NCI-H1092 treated with DMSO at 0.1 percent for 48 hours (cell line): ENCODE results near the gene ARGLU1.
A peak's percentile ranks its signal among the peaks of the same experiment; 100 is the strongest.
"Not testable (repeated sequence)": the region's sequence is repeated elsewhere in the genome, so short reads cannot be mapped to it uniquely, and the experiment has no call there.

ENCODE experiments used
- DNase-seq: peaks from one replicate; lab custom pipeline; 2025; lab: John Stamatoyannopoulos, UW

The ARGLU1 gene

GRCh38 chr13:106567474-106568298 lies at the start of gene ARGLU1:
Gene ARGLU1, minus strand, starts transcription at chr13:106568137. Its CDS starts 218 bp downstream, at chr13:106567919.
- DNase-seq = peak; percentile 93

GRCh38 chr13:106617561-106617960 lies 49.6 kb upstream of the ARGLU1 start:
- DNase-seq = no peak

GRCh38 chr13:106616729-106617128 lies 48.8 kb upstream of the ARGLU1 start:
- DNase-seq = no peak

GRCh38 chr13:106614874-106615273 lies 46.9 kb upstream of the ARGLU1 start:
- no peak for DNase-seq

GRCh38 chr13:106612688-106613087 lies 44.8 kb upstream of the ARGLU1 start:
- no peak for DNase-seq

GRCh38 chr13:106610486-106610885 lies 42.5 kb upstream of the ARGLU1 start:
- no peak for DNase-seq

- DNase-seq = no peak
Measured at GRCh38 chr13:106609116-106609515, 41.2 kb upstream of the ARGLU1 start.

GRCh38 chr13:106603546-106603945 lies 35.6 kb upstream of the ARGLU1 start:
- no peak for DNase-seq

GRCh38 chr13:106602178-106602577 lies 34.2 kb upstream of the ARGLU1 start:
- DNase-seq = peak; percentile 62

- no peak for DNase-seq
Measured at GRCh38 chr13:106601489-106601888, 33.6 kb upstream of the ARGLU1 start.

- DNase-seq = not testable (repeated sequence)
Measured at GRCh38 chr13:106600798-106601135, 32.8 kb upstream of the ARGLU1 start.

- DNase-seq = no peak
Measured at GRCh38 chr13:106599875-106600797, 32.2 kb upstream of the ARGLU1 start.

- DNase-seq = no peak
Measured at GRCh38 chr13:106597749-106598395, 29.9 kb upstream of the ARGLU1 start.

GRCh38 chr13:106597186-106597585 lies 29.2 kb upstream of the ARGLU1 start:
- DNase-seq = no peak

GRCh38 chr13:106596275-106596937 lies 28.5 kb upstream of the ARGLU1 start:
- DNase-seq = no peak

GRCh38 chr13:106595625-106596024 lies 27.7 kb upstream of the ARGLU1 start:
- no peak for DNase-seq

- DNase-seq = no peak
Measured at GRCh38 chr13:106594980-106595379, 27.0 kb upstream of the ARGLU1 start.

- DNase-seq = no peak
Measured at GRCh38 chr13:106593132-106593531, 25.2 kb upstream of the ARGLU1 start.

GRCh38 chr13:106591299-106591698 lies 23.4 kb upstream of the ARGLU1 start:
- no peak for DNase-seq

GRCh38 chr13:106589716-106590115 lies 21.8 kb upstream of the ARGLU1 start:
- DNase-seq = no peak

- DNase-seq = no peak
Measured at GRCh38 chr13:106588367-106588766, 20.4 kb upstream of the ARGLU1 start.

- no peak for DNase-seq
Measured at GRCh38 chr13:106587787-106588186, 19.9 kb upstream of the ARGLU1 start.
